EL (cell line): ENCODE data around the gene ODAD2.
A peak's percentile ranks its signal among the peaks of the same experiment; 100 is the strongest.
"Not testable (repeated sequence)": the region's sequence is repeated elsewhere in the genome, so short reads cannot be mapped to it uniquely, and the experiment has no call there.

Source experiments
- DNase-seq: peaks from one replicate; pipeline ENCODE4 v3.0.0-alpha.2; 2016

ODAD2 gene

DNA sequence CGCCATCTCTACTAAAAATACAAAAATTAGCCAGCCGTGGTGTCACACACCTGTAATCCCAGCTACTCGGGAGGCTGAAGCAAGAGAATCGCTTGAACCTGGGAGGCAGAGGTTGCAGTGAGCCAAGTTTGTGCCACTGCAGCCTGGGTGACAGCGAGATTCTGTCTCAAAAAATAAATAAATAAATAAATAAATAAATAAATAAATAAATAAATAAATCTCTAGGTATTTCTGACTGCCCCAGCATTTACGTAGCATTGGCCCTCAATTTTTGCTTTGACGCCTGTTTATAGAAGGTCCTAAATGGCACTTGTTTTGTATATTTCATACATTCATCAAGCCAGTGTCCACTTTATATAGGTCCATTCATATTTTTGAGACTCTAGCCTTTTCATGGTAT, 28.9 kb downstream of the ODAD2 start:
- DNase-seq, result not testable (repeated sequence)

GRCh38 chr10:27959093-27959715, 39.7 kb downstream of the ODAD2 start:
- no peak for DNase-seq

GRCh38 chr10:27958383-27958782, 40.5 kb downstream of the ODAD2 start:
- DNase-seq, result not testable (repeated sequence)

DNA sequence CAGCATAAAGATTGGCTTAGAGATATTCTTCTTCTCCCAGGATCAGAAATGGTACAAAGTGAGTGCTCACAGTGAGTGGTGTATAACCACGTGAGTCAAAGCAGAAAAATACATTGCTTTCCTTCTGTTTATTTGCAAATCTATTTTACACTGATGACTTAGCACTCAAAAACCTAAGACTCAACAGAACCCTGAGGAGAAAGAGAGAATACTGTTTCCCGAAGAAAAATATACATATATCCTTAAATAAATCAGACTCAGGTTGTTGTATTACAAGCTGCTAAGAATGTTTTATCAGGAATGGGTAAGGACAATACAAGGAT, 48.7 kb downstream of the ODAD2 start:
- DNase-seq, result no peak

- peak; percentile 15 for DNase-seq
These were observed 49.2 kb downstream of the ODAD2 start for GRCh38 chr10:27949528-27950241.

- no peak for DNase-seq
These were observed 50.7 kb downstream of the ODAD2 start for GRCh38 chr10:27948186-27948585.

- DNase-seq, result no peak
These were observed 51.3 kb downstream of the ODAD2 start for GRCh38 chr10:27947540-27947939.

GRCh38 chr10:27944005-27944404, 54.9 kb downstream of the ODAD2 start:
- DNase-seq, result no peak

DNA sequence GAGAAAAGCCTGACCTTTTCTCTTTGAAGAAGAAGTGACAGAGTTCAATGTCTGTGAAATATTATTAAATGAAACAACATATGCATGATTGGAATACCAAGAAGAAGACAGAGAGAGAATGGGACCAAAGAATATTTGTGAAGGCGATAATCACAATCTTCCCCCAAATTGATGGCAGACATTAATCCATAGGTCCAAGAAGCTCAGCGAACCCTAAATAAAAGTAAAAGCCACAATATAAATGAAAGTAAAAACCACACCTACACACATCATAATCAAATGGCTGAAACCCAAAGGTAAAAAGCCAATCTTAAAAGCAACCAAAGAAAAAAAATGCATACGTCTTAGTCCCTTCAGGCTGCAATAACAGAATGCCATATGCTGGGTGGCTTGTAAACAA, 84.0 kb downstream of the ODAD2 start:
- no peak for DNase-seq

DNA sequence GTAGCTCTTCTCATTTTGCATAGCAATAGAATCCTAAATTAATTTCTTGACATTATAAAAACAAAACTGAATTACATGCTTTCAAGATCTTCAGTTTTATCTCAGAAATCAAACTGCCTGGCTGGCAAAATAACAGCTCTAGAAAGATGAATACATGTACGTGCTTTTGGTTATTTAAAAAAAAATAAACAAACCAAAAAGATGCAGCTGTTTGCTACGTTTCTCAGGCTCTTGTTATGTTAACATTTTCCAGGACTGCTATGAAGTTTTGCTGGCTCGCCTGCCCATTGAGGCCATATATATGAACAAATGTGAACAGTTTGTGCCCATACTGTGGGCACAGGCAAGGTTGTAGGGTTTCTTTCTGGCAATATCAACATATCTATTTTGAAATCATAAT, 86.6 kb downstream of the ODAD2 start:
- no peak for DNase-seq

DNA sequence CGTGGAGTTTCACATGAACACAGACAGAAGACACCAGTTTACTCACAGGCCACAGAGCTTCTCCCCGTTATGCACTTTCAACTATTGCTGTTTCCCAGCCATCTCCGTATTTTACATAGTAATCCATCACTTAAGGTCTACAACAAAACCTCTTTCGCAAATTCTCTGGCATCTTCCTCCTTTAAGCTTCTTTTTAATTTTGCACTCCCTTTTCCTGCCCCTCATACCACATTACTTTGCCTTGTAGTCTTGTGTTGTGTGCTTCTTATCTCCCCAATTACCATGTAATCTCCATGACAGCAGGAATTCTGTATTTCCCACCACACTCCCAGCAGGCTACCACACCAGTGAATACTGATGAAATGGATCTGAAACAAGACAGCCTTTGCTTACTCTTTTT, 87.3 kb downstream of the ODAD2 start:
- DNase-seq, result no peak

DNA sequence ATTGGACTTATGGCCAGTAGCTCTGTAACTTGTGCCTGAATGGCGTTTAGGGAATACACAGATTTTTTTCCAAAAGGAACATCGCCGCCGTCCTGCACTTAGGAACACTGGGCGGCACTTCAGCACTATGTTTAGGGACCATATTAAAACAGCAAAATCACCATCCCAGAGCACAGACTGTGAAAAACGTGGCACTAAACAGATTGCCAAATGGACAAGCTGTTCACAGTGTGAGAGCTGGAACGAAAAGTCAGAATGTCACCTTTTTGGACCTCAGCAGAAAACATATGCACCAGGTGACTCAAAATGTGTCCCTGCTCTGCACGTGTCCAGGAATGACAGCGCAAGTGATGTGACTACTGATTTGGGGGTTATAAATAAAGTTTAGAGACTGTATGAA, 87.9 kb downstream of the ODAD2 start:
- DNase-seq, result no peak

- no peak for DNase-seq
These were observed 90.6 kb downstream of the ODAD2 start for GRCh38 chr10:27908231-27908630.

GRCh38 chr10:27899485-27899884, 99.4 kb downstream of the ODAD2 start:
- DNase-seq, result not testable (repeated sequence)

DNA sequence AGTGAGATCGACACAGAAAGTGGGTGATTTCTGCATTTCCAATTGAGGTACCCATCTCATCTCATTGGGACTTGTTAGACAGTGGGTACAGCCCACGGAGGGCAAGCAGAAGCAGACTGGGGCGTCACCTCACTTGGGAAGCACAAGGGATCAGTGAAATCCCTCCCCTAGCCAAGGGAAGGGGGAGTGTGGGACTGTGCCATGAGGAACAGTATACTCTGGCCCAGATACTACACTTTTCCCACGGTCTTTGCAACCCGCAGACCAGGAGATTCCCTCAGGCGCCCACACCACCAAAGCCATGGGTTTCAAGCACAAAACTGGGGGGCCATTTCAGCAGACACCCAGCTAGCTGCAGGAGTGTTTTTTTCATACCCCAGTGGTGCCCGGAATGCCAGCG, 99.8 kb downstream of the ODAD2 start:
- DNase-seq, result no peak

DNA sequence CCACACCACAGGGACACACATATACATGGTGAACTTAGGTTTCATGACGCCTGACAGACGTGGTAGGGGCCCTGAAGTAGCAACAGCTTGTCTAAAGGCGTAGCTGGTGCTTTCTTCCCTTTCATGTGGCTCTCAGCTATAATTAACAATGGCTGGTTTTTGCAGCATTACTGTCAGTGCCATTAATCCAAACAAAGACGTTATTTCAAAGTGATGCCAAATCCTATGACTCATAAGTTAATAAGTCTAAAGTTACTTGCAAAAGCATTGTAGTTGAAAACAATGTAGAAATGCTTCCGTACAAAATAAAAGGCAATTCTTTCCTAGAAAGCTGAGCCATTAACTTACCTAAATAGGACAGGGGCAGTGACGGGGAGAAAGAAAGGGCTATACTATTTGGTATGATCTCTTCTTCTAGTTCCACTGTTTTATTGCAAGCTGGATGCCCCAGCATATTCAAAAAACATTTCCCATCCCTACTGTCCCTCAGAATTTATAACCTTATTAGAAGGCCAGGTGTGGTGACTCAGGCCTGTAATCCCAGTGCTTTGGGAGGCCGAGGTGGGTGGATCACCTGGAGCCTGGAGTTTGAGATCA, 105.4 kb downstream of the ODAD2 start:
- DNase-seq, result peak; percentile 20

DNA sequence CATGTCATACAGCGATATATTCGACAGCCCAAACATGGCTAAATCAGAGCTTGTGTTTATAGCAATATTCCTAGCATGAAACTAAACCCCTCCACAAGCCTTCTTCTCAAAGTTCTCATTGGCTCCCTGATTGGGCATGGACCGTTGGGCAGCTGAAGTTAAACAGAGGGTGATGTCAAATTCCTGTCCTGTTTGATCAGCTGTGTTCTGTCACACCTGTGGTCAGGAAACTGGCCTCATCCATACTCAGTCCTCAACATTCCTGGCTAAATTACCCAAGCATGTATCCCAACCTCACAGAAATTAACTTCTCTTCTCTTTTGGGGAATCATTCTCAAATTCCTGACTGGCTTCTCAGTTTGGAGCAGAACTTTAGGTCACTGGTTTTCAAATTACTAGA, 107.9 kb downstream of the ODAD2 start:
- DNase-seq, result no peak

DNA sequence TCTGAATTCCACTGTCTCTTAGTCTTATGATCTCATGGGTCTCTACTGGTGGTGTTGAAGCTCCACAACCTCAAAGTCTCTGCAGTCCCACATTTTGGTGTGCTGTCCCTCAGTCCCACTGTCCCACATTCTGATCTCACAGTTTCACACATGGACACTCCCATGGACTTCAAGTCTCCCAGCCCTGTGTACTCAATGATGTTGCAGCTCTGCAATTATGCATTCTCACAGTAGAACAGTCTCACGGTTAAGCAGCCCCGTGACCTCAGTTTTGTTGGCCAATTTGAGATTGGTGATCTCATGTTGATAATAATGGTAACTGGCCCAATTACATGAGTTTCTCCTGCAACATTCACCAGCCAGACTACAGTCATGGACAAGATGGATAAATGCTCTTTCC, 109.4 kb downstream of the ODAD2 start:
- no peak for DNase-seq

DNA sequence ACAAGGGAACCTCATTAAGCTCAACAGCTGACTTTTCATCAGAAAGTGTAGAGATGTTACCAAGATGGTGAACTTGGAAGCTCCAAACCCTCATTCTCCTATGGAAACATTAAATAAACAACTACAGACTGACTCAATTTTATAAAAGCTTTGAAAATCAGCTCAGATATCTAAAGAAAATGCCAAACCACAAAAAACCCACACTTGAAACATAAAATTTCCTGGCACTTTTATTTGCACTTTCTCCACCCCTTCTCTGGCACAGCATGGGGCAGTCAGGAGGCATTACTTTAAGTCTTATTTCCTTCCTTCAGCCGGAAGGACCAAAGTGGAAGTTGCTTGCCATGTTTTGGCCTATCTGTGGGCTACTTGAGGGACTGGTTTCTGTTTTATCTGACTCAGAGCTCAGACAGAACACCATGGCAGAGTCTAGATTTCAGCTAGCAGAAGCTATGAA, 114.7 kb downstream of the ODAD2 start:
- DNase-seq, result peak; percentile 23

GRCh38 chr10:27878281-27878680, 120.6 kb downstream of the ODAD2 start:
- DNase-seq, result no peak

GRCh38 chr10:27865221-27865635, 133.7 kb downstream of the ODAD2 start:
- peak; percentile 54 for DNase-seq

DNA sequence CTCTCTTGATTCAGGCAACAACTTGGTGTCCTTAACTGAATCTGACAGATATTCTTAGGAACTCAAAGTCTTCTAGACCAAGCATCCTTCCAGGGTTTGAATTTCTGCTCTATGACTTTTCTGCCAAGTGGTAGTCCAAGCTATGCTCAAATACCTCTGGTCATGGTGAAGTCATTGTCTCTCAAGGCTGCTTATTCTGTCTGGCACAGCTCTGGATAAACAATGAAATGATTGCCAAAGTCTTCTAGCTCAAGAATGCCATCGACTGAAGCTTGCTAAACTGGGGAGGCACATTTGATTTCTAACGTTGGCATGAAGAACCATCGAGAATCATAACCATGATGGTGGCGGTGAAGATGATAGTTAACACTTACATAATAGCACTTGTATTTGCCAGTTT, 137.1 kb downstream of the ODAD2 start:
- DNase-seq, result peak; percentile 1

GRCh38 chr10:27857616-27858015, 141.3 kb downstream of the ODAD2 start:
- no peak for DNase-seq

DNA sequence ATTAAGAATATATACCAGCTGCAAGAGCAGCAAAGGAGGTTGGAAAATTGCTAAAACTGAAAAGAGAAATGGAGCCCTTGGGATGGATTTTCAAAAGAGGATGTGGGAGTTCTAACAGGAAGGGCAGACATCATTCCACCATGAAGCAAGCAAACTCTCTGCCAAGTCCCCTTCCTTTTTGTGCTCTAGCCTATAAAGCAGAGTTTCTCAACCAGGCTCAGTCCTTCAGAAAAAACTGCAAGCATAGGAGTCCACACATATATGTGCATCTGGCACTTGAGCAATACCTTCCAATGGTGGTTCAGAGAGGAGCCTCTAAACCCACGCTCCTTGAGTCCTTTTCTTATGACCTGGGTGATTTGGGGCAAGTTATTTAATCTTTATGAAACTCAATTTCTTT, 154.7 kb downstream of the ODAD2 start:
- DNase-seq, result no peak

DNA sequence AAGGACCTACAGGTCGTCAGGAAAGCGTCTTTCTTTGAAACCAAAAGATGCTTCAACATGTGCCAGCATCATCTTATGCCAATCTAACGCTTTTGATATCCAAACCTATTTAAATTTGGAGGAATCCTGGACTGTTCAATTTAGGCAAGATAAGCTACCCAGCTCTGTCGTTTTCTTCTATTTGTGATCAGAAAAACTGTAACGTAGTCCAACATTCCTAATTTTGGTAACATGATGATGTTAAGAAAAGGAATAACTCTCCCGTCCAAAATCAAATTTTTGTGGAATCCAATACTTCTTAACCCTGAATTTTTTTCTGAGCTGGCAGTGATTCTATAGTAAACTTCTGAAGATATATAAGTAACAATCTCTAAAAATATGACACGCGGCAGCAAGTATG, 160.0 kb downstream of the ODAD2 start:
- no peak for DNase-seq
